Caco-2 (cell line): ENCODE measurements around the gene UBE2R2. TPM values are rescaled to one million over a fixed set of nuclear protein-coding genes. Genes with fewer than 3 reads are reported as not detected.
A peak's percentile ranks its signal among the peaks of the same experiment; 100 is the strongest.
"Not testable (repeated sequence)": the region's sequence is repeated elsewhere in the genome, so short reads cannot be mapped to it uniquely, and the experiment has no call there.

Experiments
- BruUV-seq: library from RNA; stranded (reverse); fragments of 400-500 nt; replicated peaks from 2 replicates; lab custom pipeline; 2021; lab: Mats Ljungman, UMichigan
- CTCF ChIA-PET: fragments of 300-600 bp; sonication (Branson Sonifier 250); formaldehyde crosslinking; loops from one replicate; lab custom pipeline; 2022; ENCODE audit warnings: antibody characterized with exemption; lab: Charles Lee
- POLR2A ChIA-PET: fragments of 300-600 bp; sonication (Branson Sonifier 250); formaldehyde crosslinking; loops from one replicate; lab custom pipeline; 2022; ENCODE audit warnings: antibody characterized with exemption; lab: Charles Lee
- DNase-seq, 2 experiments: peaks; one replicate each; pipeline versions ENCODE4 v3.0.0 to v3.0.0-alpha.2; 2020 to 2022
- H3K27me3 ChIP-seq: replicated peaks from 2 replicates; pipeline ENCODE4 v1.6.0; 2011; ENCODE audit warnings: low read length; ENCODE audit not compliant: control insufficient read depth, insufficient read depth
- H3K36me3 ChIP-seq: 2 replicates; pipeline ENCODE4 v1.5.1; 2011; ENCODE audit warnings: low read length; ENCODE audit not compliant: control insufficient read depth, insufficient read depth
- H3K4me1 ChIP-seq: fragments of 250-450 bp; sonication (Bioruptor Pico); 2 replicates; pipeline ENCODE4 v1.5.1; 2020; ENCODE audit warnings: mild to moderate bottlenecking
- H3K4me3 ChIP-seq: 2 replicates; pipeline ENCODE4 v1.5.1; 2011; ENCODE audit warnings: low read depth, mild to moderate bottlenecking, control low read depth, low read length
- H3K9me3 ChIP-seq: fragments of 250-450 bp; sonication (Bioruptor Pico); 2 replicates; pipeline ENCODE4 v1.5.1; 2020; ENCODE audit warnings: mild to moderate bottlenecking, moderate library complexity
- H3K27ac Mint-ChIP-seq: one replicate; pipeline ENCODE4 v1.8.0; 2022; ENCODE audit warnings: mixed read lengths; ENCODE audit not compliant: unreplicated experiment
- H3K27me3 Mint-ChIP-seq: one replicate; pipeline ENCODE4 v1.8.0; 2022; ENCODE audit warnings: mixed read lengths; ENCODE audit not compliant: insufficient read depth, unreplicated experiment
- H3K36me3 Mint-ChIP-seq: one replicate; pipeline ENCODE4 v1.8.0; 2022; ENCODE audit warnings: mild to moderate bottlenecking, mixed read lengths; ENCODE audit not compliant: insufficient read depth, unreplicated experiment
- H3K4me1 Mint-ChIP-seq: one replicate; pipeline ENCODE4 v1.8.0; 2022; ENCODE audit warnings: low read depth, mixed read lengths; ENCODE audit not compliant: unreplicated experiment
- H3K4me3 Mint-ChIP-seq: one replicate; pipeline ENCODE4 v1.8.0; 2022; ENCODE audit warnings: mild to moderate bottlenecking, moderate library complexity, mixed read lengths; ENCODE audit not compliant: unreplicated experiment
- H3K9me3 Mint-ChIP-seq: one replicate; pipeline ENCODE4 v1.8.0; 2022; ENCODE audit warnings: mixed read lengths; ENCODE audit not compliant: unreplicated experiment
- intact Hi-C: fragments of 100-400 bp; cut with micrococcal nuclease; formaldehyde crosslinking; loops from one replicate; pipeline ENCODE4 v1.10.0; 2022; ENCODE audit not compliant: unreplicated experiment
- total RNA-seq: library from RNA; stranded (reverse); gene quantifications from 2 replicates; pipeline ENCODE4 v1.2.3, GENCODE V29; 2022
- TF ChIP-seq, protein P1 (sequence below), 2 experiments: fragments of 200-600 bp in 1 of 2; IDR thresholded peaks; 1 replicate in 1 of 2; 2 replicates in 1 of 2; pipeline versions ENCODE4 v1.5.1 to v1.8.0; 2011 to 2022; ENCODE audit warnings: antibody characterized with exemption in 1 of 2, control low read depth in 1 of 2, inconsistent platforms in 1 of 2, low read depth in 1 of 2, low read length in 1 of 2, mild to moderate bottlenecking in 1 of 2, moderate library complexity in 1 of 2; ENCODE audit not compliant: insufficient read depth in 1 of 2, severe bottlenecking in 1 of 2, unreplicated experiment in 1 of 2

The UBE2R2 gene
- total RNA-seq, 1 experiment from 2014 or later, result 52.3 TPM

DNA sequence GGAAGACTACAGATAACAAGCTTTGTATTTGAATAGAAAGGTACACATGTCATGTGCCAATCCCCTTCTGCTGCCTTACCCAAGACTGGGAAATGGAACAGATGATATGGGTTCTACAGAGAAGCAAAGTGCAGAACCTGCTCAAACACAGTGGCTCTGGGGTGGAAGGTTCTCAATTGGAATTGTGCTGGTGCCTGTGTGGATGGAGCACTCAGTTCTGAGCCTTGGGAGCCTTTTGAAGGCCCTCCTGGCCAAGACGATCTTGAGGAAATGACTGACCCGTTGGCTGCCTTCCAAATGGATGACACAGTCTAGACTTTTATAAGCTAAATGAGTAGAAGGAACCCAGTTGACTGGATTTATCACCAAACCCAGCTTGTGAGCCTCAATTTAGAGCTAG lies 25.8 kb upstream of the UBE2R2 start:
- Histone ChIP-seq H3K27me3 (no peaks in the 10 kb centered on the region), H3K9me3 (no peaks in the 10 kb centered on the region), H3K4me1 (no peaks in the 10 kb centered on the region), H3K4me3 (no peak overlapping the region), H3K36me3 (no peaks in the 10 kb centered on the region; the same call in 1 of the 2 replicates)
- DNase-seq, result no peak
- intact Hi-C loops, result no loop called here
- H3K27me3 Mint-ChIP-seq, result no peaks in the 10 kb centered on the region
- H3K4me1 Mint-ChIP-seq, result peaks cover 18% of the 10 kb centered on the region
- TF ChIP-seq, protein P1, sequence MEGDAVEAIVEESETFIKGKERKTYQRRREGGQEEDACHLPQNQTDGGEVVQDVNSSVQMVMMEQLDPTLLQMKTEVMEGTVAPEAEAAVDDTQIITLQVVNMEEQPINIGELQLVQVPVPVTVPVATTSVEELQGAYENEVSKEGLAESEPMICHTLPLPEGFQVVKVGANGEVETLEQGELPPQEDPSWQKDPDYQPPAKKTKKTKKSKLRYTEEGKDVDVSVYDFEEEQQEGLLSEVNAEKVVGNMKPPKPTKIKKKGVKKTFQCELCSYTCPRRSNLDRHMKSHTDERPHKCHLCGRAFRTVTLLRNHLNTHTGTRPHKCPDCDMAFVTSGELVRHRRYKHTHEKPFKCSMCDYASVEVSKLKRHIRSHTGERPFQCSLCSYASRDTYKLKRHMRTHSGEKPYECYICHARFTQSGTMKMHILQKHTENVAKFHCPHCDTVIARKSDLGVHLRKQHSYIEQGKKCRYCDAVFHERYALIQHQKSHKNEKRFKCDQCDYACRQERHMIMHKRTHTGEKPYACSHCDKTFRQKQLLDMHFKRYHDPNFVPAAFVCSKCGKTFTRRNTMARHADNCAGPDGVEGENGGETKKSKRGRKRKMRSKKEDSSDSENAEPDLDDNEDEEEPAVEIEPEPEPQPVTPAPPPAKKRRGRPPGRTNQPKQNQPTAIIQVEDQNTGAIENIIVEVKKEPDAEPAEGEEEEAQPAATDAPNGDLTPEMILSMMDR (IDR thresholded peaks at IDR 0.05; ENCODE audit: insufficient read depth in 1 of 2, low read depth in 1 of 2, low read length in 1 of 2, severe bottlenecking in 1 of 2, unreplicated experiment in 1 of 2), result no peak
- POLR2A ChIA-PET, result no interaction called here
- CTCF ChIA-PET, result no interaction called here
- no peak overlapping the region for H3K27ac Mint-ChIP-seq
- BruUV-seq, result no TSS peak
- peaks cover 5% of the 10 kb centered on the region for H3K36me3 Mint-ChIP-seq
- H3K4me3 Mint-ChIP-seq, result no peak overlapping the region
- no peaks in the 10 kb centered on the region for H3K9me3 Mint-ChIP-seq

DNA sequence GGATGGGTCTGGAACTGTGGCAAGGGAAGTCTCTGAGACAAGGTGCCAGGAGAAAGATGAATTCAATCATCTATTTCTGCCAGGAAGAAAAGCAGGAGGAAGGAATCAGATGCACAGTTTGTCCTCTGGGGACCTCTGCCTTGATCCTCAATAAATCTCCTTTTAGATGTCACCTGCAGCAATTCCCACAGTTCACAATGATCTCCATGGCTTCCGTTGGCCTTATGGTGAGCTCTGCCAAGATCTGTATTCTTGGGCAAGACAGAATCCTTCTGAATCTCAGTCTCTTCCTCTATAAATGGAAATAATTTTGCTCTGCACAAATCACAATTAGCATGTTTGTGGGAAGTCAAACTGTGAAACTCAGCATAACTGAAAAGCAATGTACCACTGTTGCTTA lies 23.5 kb upstream of the UBE2R2 start:
- intact Hi-C loops, H3K9me3 Mint-ChIP-seq, H3K36me3 ChIP-seq, POLR2A ChIA-PET, H3K4me3 Mint-ChIP-seq, BruUV-seq, H3K27me3 ChIP-seq, H3K27me3 Mint-ChIP-seq, H3K4me3 ChIP-seq, H3K27ac Mint-ChIP-seq, H3K4me1 ChIP-seq, DNase-seq, H3K9me3 ChIP-seq: not testable (repeated sequence)
- CTCF ChIA-PET, result interaction anchor here (1.0 kb wide), 1 partner anchor 56 kb away, joined by 3 read pairs; no protein-coding TSS in a partner anchor
- peaks cover 22% of the 10 kb centered on the region for H3K36me3 Mint-ChIP-seq
- H3K4me1 Mint-ChIP-seq, result peaks cover 18% of the 10 kb centered on the region

DNA sequence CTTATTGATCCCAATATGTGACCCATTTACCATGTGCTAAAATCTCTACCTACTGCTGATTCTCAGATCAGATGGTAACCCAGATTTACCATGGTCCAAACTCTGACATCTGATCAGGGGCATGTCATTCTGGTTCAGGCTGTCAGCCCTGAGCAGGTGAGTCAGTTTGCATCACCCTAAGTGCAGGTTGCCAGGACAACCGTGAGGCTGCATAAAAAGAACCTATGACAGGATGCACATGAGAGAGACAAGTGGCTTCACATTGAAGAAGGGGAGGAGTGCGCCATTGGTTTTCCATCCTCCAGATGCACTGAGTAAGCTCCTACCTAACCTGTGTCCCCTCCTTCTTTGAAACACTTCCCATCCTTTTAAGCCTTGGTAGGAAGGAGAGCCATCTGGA lies 22.4 kb upstream of the UBE2R2 start:
- no peaks in the 10 kb centered on the region for H3K27me3 ChIP-seq
- ChIA-PET POLR2A (no interaction called here), CTCF (no interaction called here)
- peaks cover 18% of the 10 kb centered on the region for H3K4me1 Mint-ChIP-seq
- H3K27ac Mint-ChIP-seq, result peak overlapping the region; percentile 84
- H3K27me3 Mint-ChIP-seq, result no peaks in the 10 kb centered on the region
- H3K4me3 Mint-ChIP-seq, result no peak overlapping the region
- BruUV-seq, result no TSS peak
- H3K36me3 Mint-ChIP-seq, result peaks cover 22% of the 10 kb centered on the region
- no peaks in the 10 kb centered on the region for H3K9me3 ChIP-seq
- no peak overlapping the region for H3K4me3 ChIP-seq
- no peaks in the 10 kb centered on the region for H3K4me1 ChIP-seq
- peaks cover 1% of the 10 kb centered on the region; the same call in 1 of the 2 replicates for H3K36me3 ChIP-seq
- H3K9me3 Mint-ChIP-seq, result no peaks in the 10 kb centered on the region
- intact Hi-C loops, result no loop called here
- peak in 1 of 2 experiments; percentile 18 for DNase-seq
- TF ChIP-seq, protein P1 (IDR thresholded peaks at IDR 0.05; ENCODE audit: insufficient read depth in 1 of 2, low read depth in 1 of 2, low read length in 1 of 2, severe bottlenecking in 1 of 2, unreplicated experiment in 1 of 2), result no peak
